Mucosa of rectum (tissue), 2 donors: ENCODE data around the gene CPT1C.

Experiments used
- H3K27ac ChIP-seq, 2 donors: one replicate each; pipeline ENCODE4 v1.7.0; 2013; ENCODE audit warnings: inconsistent platforms in 2 of 2, low read depth in 2 of 2, low read length in 2 of 2
- H3K27me3 ChIP-seq, 2 donors: one replicate each; pipeline ENCODE4 v1.7.0; 2013; ENCODE audit warnings: low read length in 2 of 2; ENCODE audit not compliant: control insufficient read depth in 2 of 2, insufficient read depth in 2 of 2
- H3K36me3 ChIP-seq, 2 donors: one replicate each; pipeline ENCODE4 v1.7.0; 2013; ENCODE audit warnings: low read length in 2 of 2; ENCODE audit not compliant: control insufficient read depth in 2 of 2, insufficient read depth in 2 of 2
- H3K4me1 ChIP-seq, 2 donors: one replicate each; pipeline ENCODE4 v1.7.0; 2013; ENCODE audit warnings: low read length in 2 of 2, mild to moderate bottlenecking in 1 of 2; ENCODE audit not compliant: control insufficient read depth in 2 of 2, insufficient read depth in 2 of 2
- H3K4me3 ChIP-seq, 2 donors: one replicate each; pipeline ENCODE4 v1.7.0; 2013; ENCODE audit warnings: low read length in 2 of 2
- H3K9ac ChIP-seq, 2 donors: one replicate each; pipeline ENCODE4 v1.7.0; 2013; ENCODE audit warnings: low read length in 2 of 2, low read depth in 1 of 2, mild to moderate bottlenecking in 1 of 2
- H3K9me3 ChIP-seq, 2 donors: one replicate each; pipeline ENCODE4 v1.7.0; 2013; ENCODE audit warnings: low read length in 2 of 2; ENCODE audit not compliant: control insufficient read depth in 2 of 2
- donor health status: healthy.
- donor health status: Normal muscosa, but diverticular disease.

Gene CPT1C

GRCh38 chr19:49681830-49682229, 9.1 kb upstream of the CPT1C start:
- H3K4me3 ChIP-seq, result no peak overlapping the region
- no peak overlapping the region for H3K27ac ChIP-seq
- H3K9ac ChIP-seq, result no peak overlapping the region
- no peaks in the 10 kb centered on the region for H3K27me3 ChIP-seq
- no peaks in the 10 kb centered on the region for H3K9me3 ChIP-seq
- peaks cover 12 to 15% of the 10 kb centered on the region in 2 donors for H3K4me1 ChIP-seq
- H3K36me3 ChIP-seq, result peaks cover 20 to 30% of the 10 kb centered on the region in 2 donors

GRCh38 chr19:49682274-49682673, 8.6 kb upstream of the CPT1C start:
- H3K27ac ChIP-seq, result no peak overlapping the region
- H3K27me3 ChIP-seq, result no peaks in the 10 kb centered on the region
- H3K9ac ChIP-seq, result no peak overlapping the region
- H3K4me3 ChIP-seq, result no peak overlapping the region
- no peaks in the 10 kb centered on the region for H3K9me3 ChIP-seq
- peaks cover 12 to 15% of the 10 kb centered on the region in 2 donors for H3K4me1 ChIP-seq
- peaks cover 20 to 30% of the 10 kb centered on the region in 2 donors for H3K36me3 ChIP-seq

GRCh38 chr19:49683814-49684250, 7.1 kb upstream of the CPT1C start:
- Histone ChIP-seq H3K4me1 (peaks cover 8 to 12% of the 10 kb centered on the region in 2 donors), H3K9me3 (no peaks in the 10 kb centered on the region), H3K9ac (no peak overlapping the region), H3K4me3 (no peak overlapping the region), H3K36me3 (peaks cover 20 to 30% of the 10 kb centered on the region in 2 donors), H3K27ac (no peak overlapping the region), H3K27me3 (no peaks in the 10 kb centered on the region)

GRCh38 chr19:49684251-49684982, 6.5 kb upstream of the CPT1C start:
- Histone ChIP-seq H3K36me3 (peaks cover 20 to 30% of the 10 kb centered on the region in 2 donors), H3K9me3 (no peaks in the 10 kb centered on the region), H3K4me1 (peaks cover 8 to 10% of the 10 kb centered on the region in 2 donors), H3K27me3 (no peaks in the 10 kb centered on the region), H3K4me3 (no peak overlapping the region), H3K9ac (no peak overlapping the region), H3K27ac (no peak overlapping the region)

GRCh38 chr19:49684983-49685553, 5.8 kb upstream of the CPT1C start:
- Histone ChIP-seq H3K36me3 (peaks cover 20 to 30% of the 10 kb centered on the region in 2 donors), H3K27me3 (no peaks in the 10 kb centered on the region), H3K9ac (no peak overlapping the region), H3K27ac (no peak overlapping the region), H3K9me3 (no peaks in the 10 kb centered on the region), H3K4me1 (peaks cover 11 to 15% of the 10 kb centered on the region in 2 donors), H3K4me3 (no peak overlapping the region)

GRCh38 chr19:49685845-49686332, 5.0 kb upstream of the CPT1C start:
- no peak overlapping the region for H3K27ac ChIP-seq
- no peaks in the 10 kb centered on the region for H3K9me3 ChIP-seq
- H3K4me3 ChIP-seq, result no peak overlapping the region
- peaks cover 0 to 6% of the 10 kb centered on the region in 2 donors for H3K27me3 ChIP-seq
- no peak overlapping the region for H3K9ac ChIP-seq
- peaks cover 14% of the 10 kb centered on the region in 2 donors for H3K4me1 ChIP-seq
- H3K36me3 ChIP-seq, result peaks cover 20 to 29% of the 10 kb centered on the region in 2 donors

GRCh38 chr19:49686503-49687088, 4.3 kb upstream of the CPT1C start:
- Histone ChIP-seq H3K36me3 (peaks cover 20 to 28% of the 10 kb centered on the region in 2 donors), H3K9me3 (no peaks in the 10 kb centered on the region), H3K27ac (no peak overlapping the region), H3K4me1 (peaks cover 13 to 14% of the 10 kb centered on the region in 2 donors), H3K9ac (no peak overlapping the region), H3K27me3 (peaks cover 5 to 11% of the 10 kb centered on the region in 2 donors), H3K4me3 (no peak overlapping the region)

GRCh38 chr19:49687150-49687549, 3.8 kb upstream of the CPT1C start:
- H3K4me3 ChIP-seq, result no peak overlapping the region
- peaks cover 15 to 26% of the 10 kb centered on the region in 2 donors for H3K36me3 ChIP-seq
- H3K4me1 ChIP-seq, result peaks cover 13 to 14% of the 10 kb centered on the region in 2 donors
- H3K27me3 ChIP-seq, result peaks cover 7 to 14% of the 10 kb centered on the region in 2 donors
- no peaks in the 10 kb centered on the region for H3K9me3 ChIP-seq
- no peak overlapping the region for H3K9ac ChIP-seq
- no peak overlapping the region for H3K27ac ChIP-seq

GRCh38 chr19:49687566-49688316, 3.2 kb upstream of the CPT1C start:
- Histone ChIP-seq H3K4me3 (no peak overlapping the region), H3K27me3 (peaks cover 10 to 14% of the 10 kb centered on the region in 2 donors), H3K4me1 (peaks cover 13 to 14% of the 10 kb centered on the region in 2 donors), H3K27ac (no peak overlapping the region), H3K9me3 (no peaks in the 10 kb centered on the region), H3K9ac (no peak overlapping the region), H3K36me3 (peaks cover 12 to 20% of the 10 kb centered on the region in 2 donors)
